HepG2 (cell line): ENCODE results near the gene CDO1. TPM values are rescaled to one million over a fixed set of nuclear protein-coding genes. Genes with fewer than 3 reads are reported as not detected.
A peak's percentile ranks its signal among the peaks of the same experiment; 100 is the strongest.

ENCODE experiments used
- ATF7-NPFF ChIP-seq: sonication (generic); formaldehyde crosslinking; IDR thresholded peaks from 2 replicates; pipeline ENCODE4 v1.8.1; 2023; ENCODE audit warnings: mild to moderate bottlenecking, low read depth, missing genetic modification reagents, moderate library complexity
- FOXM1 ChIP-seq: sonication (generic); formaldehyde crosslinking; IDR thresholded peaks from 2 replicates; pipeline ENCODE4 v1.5.0; 2020; ENCODE audit warnings: missing genetic modification reagents
- IKZF1 ChIP-seq: fragments of 450-650 bp; IDR thresholded peaks from 2 replicates; pipeline ENCODE4 v1.7.1; 2016
- JARID2 ChIP-seq: sonication (generic); formaldehyde crosslinking; IDR thresholded peaks from 2 replicates; pipeline ENCODE4 v1.8.1; 2023; ENCODE audit warnings: missing genetic modification reagents, inconsistent platforms; ENCODE audit not compliant: insufficient replicate concordance
- KDM5A ChIP-seq: fragments of 200-600 bp; sonication (generic); IDR thresholded peaks from 2 replicates; pipeline ENCODE4 v1.7.0; 2018; ENCODE audit warnings: antibody characterized with exemption, mild to moderate bottlenecking, low read length, borderline replicate concordance
- MED8 ChIP-seq: sonication (generic); formaldehyde crosslinking; IDR thresholded peaks from 2 replicates; pipeline ENCODE4 v1.8.1; 2023; ENCODE audit warnings: mild to moderate bottlenecking, missing genetic modification reagents; ENCODE audit not compliant: insufficient replicate concordance
- MYNN ChIP-seq: sonication (generic); formaldehyde crosslinking; IDR thresholded peaks from 2 replicates; pipeline ENCODE4 v1.4.0; 2020; ENCODE audit warnings: mild to moderate bottlenecking, low read depth, missing genetic modification reagents
- NBN ChIP-seq: fragments of 450-650 bp; conservative IDR thresholded peaks from 2 replicates; pipeline ENCODE4 v1.6.1; 2017
- RAD21 ChIP-seq: fragments of 450-650 bp; formaldehyde crosslinking; IDR thresholded peaks from 2 replicates; pipeline ENCODE4 v1.5.0; 2020; ENCODE audit warnings: mild to moderate bottlenecking
- RARA ChIP-seq: IDR thresholded peaks from 2 replicates; pipeline ENCODE4 v1.6.1; 2016; ENCODE audit warnings: missing genetic modification reagents, missing compliant biosample characterization
- SMARCE1 ChIP-seq: fragments of 450-650 bp; IDR thresholded peaks from 2 replicates; pipeline ENCODE4 v1.6.1; 2017; ENCODE audit warnings: borderline replicate concordance
- ZBTB38 ChIP-seq: sonication (generic); formaldehyde crosslinking; IDR thresholded peaks from 2 replicates; pipeline ENCODE4 v1.5.1; 2020; ENCODE audit warnings: mild to moderate bottlenecking, missing genetic modification reagents
- ZNF280D ChIP-seq: sonication (generic); formaldehyde crosslinking; IDR thresholded peaks from 2 replicates; pipeline ENCODE4 v1.5.1; 2020; ENCODE audit warnings: mild to moderate bottlenecking, missing genetic modification reagents
- ZNF362 ChIP-seq: sonication (generic); formaldehyde crosslinking; IDR thresholded peaks from 2 replicates; pipeline ENCODE4 v1.4.0; 2020; ENCODE audit warnings: missing genetic modification reagents, mild to moderate bottlenecking, borderline replicate concordance
- ZNF383 ChIP-seq: sonication (generic); formaldehyde crosslinking; IDR thresholded peaks from 2 replicates; pipeline ENCODE4 v1.4.0; 2020; ENCODE audit warnings: missing genetic modification reagents, mild to moderate bottlenecking, borderline replicate concordance
- ZNF432 ChIP-seq: sonication (generic); formaldehyde crosslinking; IDR thresholded peaks from 2 replicates; pipeline ENCODE4 v1.5.0; 2020; ENCODE audit warnings: missing genetic modification reagents, mild to moderate bottlenecking, borderline replicate concordance
- ZNF460 ChIP-seq: sonication (generic); formaldehyde crosslinking; IDR thresholded peaks from 2 replicates; pipeline ENCODE4 v1.5.1; 2020; ENCODE audit warnings: missing genetic modification reagents, mild to moderate bottlenecking, borderline replicate concordance
- ZNF484 ChIP-seq: sonication (generic); formaldehyde crosslinking; IDR thresholded peaks from 2 replicates; pipeline ENCODE4 v1.5.1; 2020; ENCODE audit warnings: mild to moderate bottlenecking, low read depth, missing genetic modification reagents, borderline replicate concordance
- ZNF720 ChIP-seq: sonication (generic); formaldehyde crosslinking; IDR thresholded peaks from 2 replicates; pipeline ENCODE4 v1.4.0; 2020; ENCODE audit warnings: missing genetic modification reagents
- ZNF781 ChIP-seq: sonication (generic); formaldehyde crosslinking; IDR thresholded peaks from 2 replicates; pipeline ENCODE4 v1.5.1; 2020; ENCODE audit warnings: borderline replicate concordance, mild to moderate bottlenecking, missing genetic modification reagents; ENCODE audit errors: not compliant biosample characterization
- ZSCAN29 ChIP-seq: sonication (generic); formaldehyde crosslinking; conservative IDR thresholded peaks from 2 replicates; pipeline ENCODE4 v1.4.0; 2020; ENCODE audit warnings: mild to moderate bottlenecking, missing genetic modification reagents
- polyA plus RNA-seq, 8 experiments: library from polyadenylated mRNA; depleted of rRNA in 3 of 8; stranded (reverse) in 7 of 8; unstranded in 1 of 8; fragments of >200 nt; fragmentation: Illumina TruSeq in 4 of 8; extraction: Trizol in 4 of 8; gene quantifications; 2 replicates each; pipeline versions ENCODE4 v1.2.1 to v1.2.3, GENCODE V29; 2011 to 2016; ENCODE audit warnings: low read depth in 4 of 8, missing spikeins in 1 of 8, mixed read lengths in 1 of 8; ENCODE audit not compliant: insufficient read depth in 1 of 8
- total RNA-seq, 5 experiments: library from RNA; depleted of rRNA; stranded (reverse); fragments of >200 nt; fragmentation: Illumina TruSeq; extraction: Trizol; gene quantifications; 2 replicates each; pipeline ENCODE4 v1.2.3, GENCODE V29; 2016; ENCODE audit warnings: low read depth in 1 of 5
- TF ChIP-seq, protein P1 (sequence below): sonication (generic); formaldehyde crosslinking; IDR thresholded peaks from 2 replicates; pipeline ENCODE4 v1.5.1; 2020; ENCODE audit warnings: mild to moderate bottlenecking, moderate library complexity, missing genetic modification reagents
- TF ChIP-seq, protein P2 (sequence below): sonication (generic); formaldehyde crosslinking; IDR thresholded peaks from 2 replicates; pipeline ENCODE4 v1.4.0; 2020; ENCODE audit warnings: missing genetic modification reagents

Gene CDO1
- total and polyA plus RNA-seq, 2 of the 13 experiments (the other 11 are each of a cell fraction or from before 2014, with no cell fraction given), result 3.2 to 4.4 TPM

GRCh38 chr5:115842089-115842935 lies 25.9 kb upstream of the CDO1 start (continued):
- TF ChIP-seq, protein P1, sequence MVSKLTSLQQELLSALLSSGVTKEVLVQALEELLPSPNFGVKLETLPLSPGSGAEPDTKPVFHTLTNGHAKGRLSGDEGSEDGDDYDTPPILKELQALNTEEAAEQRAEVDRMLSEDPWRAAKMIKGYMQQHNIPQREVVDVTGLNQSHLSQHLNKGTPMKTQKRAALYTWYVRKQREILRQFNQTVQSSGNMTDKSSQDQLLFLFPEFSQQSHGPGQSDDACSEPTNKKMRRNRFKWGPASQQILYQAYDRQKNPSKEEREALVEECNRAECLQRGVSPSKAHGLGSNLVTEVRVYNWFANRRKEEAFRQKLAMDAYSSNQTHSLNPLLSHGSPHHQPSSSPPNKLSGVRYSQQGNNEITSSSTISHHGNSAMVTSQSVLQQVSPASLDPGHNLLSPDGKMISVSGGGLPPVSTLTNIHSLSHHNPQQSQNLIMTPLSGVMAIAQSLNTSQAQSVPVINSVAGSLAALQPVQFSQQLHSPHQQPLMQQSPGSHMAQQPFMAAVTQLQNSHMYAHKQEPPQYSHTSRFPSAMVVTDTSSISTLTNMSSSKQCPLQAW (CRISPR knock-in tag), result no peak
- TF ChIP-seq ZNF362 (no peak), IKZF1 (no peak), MED8 (CRISPR knock-in tag) (no peak), JARID2 (no peak), FOXM1 (CRISPR knock-in tag) (no peak), ZNF280D (CRISPR knock-in tag) (no peak), ZNF720 (CRISPR knock-in tag) (no peak), NBN (no peak), ZNF460 (CRISPR knock-in tag) (no peak), ZNF432 (no peak), ATF7-NPFF (CRISPR knock-in tag) (peak; percentile 4; the same call in 1 of the 2 replicates), RARA (CRISPR knock-in tag) (no peak), RAD21 (CRISPR knock-in tag) (no peak), ZNF383 (CRISPR knock-in tag) (no peak), ZBTB38 (CRISPR knock-in tag) (0 out of 2 replicates have a peak, but pooled peaks have one; percentile 0), ZNF781 (CRISPR knock-in tag) (no peak), SMARCE1 (no peak), MYNN (CRISPR knock-in tag) (no peak), ZSCAN29 (CRISPR knock-in tag) (no peak), ZNF484 (0 out of 2 replicates have a peak, but pooled peaks have one; percentile 62), KDM5A (no peak; the same call in 1 of the 2 replicates)
- TF ChIP-seq, protein P2, sequence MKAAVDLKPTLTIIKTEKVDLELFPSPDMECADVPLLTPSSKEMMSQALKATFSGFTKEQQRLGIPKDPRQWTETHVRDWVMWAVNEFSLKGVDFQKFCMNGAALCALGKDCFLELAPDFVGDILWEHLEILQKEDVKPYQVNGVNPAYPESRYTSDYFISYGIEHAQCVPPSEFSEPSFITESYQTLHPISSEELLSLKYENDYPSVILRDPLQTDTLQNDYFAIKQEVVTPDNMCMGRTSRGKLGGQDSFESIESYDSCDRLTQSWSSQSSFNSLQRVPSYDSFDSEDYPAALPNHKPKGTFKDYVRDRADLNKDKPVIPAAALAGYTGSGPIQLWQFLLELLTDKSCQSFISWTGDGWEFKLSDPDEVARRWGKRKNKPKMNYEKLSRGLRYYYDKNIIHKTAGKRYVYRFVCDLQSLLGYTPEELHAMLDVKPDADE (CRISPR knock-in tag), result no peak
